Type B pancreatic cell (in vitro differentiated cells): Measurements from ENCODE around the gene HTR1D. TPM values are rescaled to one million over a fixed set of nuclear protein-coding genes. Genes with fewer than 3 reads are reported as not detected.
A peak's percentile ranks its signal among the peaks of the same experiment; 100 is the strongest.

ENCODE experiments used
- DNase-seq: peaks from one replicate; pipeline ENCODE4 v3.0.0; 2021; ENCODE audit warnings: mixed read lengths; ENCODE audit not compliant: unreplicated experiment; ENCODE audit errors: extremely low spot score
- H3K27ac Mint-ChIP-seq: 2 replicates; pipeline ENCODE4 v1.8.0; 2021; ENCODE audit warnings: mild to moderate bottlenecking, mixed read lengths
- H3K27me3 Mint-ChIP-seq: 2 replicates; pipeline ENCODE4 v1.8.0; 2021; ENCODE audit warnings: mixed read lengths
- H3K36me3 Mint-ChIP-seq: 2 replicates; pipeline ENCODE4 v1.8.0; 2021; ENCODE audit warnings: mixed read lengths
- H3K4me1 Mint-ChIP-seq: one replicate; pipeline ENCODE4 v1.8.0; 2021; ENCODE audit warnings: mixed read lengths; ENCODE audit not compliant: unreplicated experiment
- H3K4me3 Mint-ChIP-seq: 2 replicates; pipeline ENCODE4 v1.8.0; 2021; ENCODE audit warnings: mild to moderate bottlenecking, mixed read lengths
- H3K9me3 Mint-ChIP-seq: 2 replicates; pipeline ENCODE4 v1.8.0; 2021; ENCODE audit warnings: mixed read lengths
- CTCF ChIP-seq: fragments of 200-600 bp; sonication (generic); conservative IDR thresholded peaks from 2 replicates; pipeline ENCODE4 v1.5.0; 2021; ENCODE audit warnings: antibody characterized with exemption, mild to moderate bottlenecking
- total RNA-seq: library from RNA; stranded (reverse); gene quantifications from 2 replicates; pipeline ENCODE4 v1.2.1, GENCODE V29; 2021; ENCODE audit warnings: low replicate concordance

HTR1D gene
- total RNA-seq, 1 donor from 2014 or later = 0.92 TPM

- H3K4me3 Mint-ChIP-seq = no peak overlapping the region
- no peak for TF ChIP-seq CTCF
- DNase-seq = no peak
- peaks cover 10% of the 10 kb centered on the region for H3K4me1 Mint-ChIP-seq
- H3K27ac Mint-ChIP-seq = no peak overlapping the region
- peaks cover 3% of the 10 kb centered on the region for H3K36me3 Mint-ChIP-seq
- H3K27me3 Mint-ChIP-seq = peaks cover 79% of the 10 kb centered on the region
- no peaks in the 10 kb centered on the region for H3K9me3 Mint-ChIP-seq
Measured at GRCh38 chr1:23215291-23215690, 2.0 kb downstream of the HTR1D start.

GRCh38 chr1:23214640-23215039, 2.7 kb downstream of the HTR1D start:
- peaks cover 10% of the 10 kb centered on the region for H3K4me1 Mint-ChIP-seq
- H3K9me3 Mint-ChIP-seq = no peaks in the 10 kb centered on the region
- H3K27me3 Mint-ChIP-seq = peaks cover 75% of the 10 kb centered on the region
- H3K27ac Mint-ChIP-seq = peak overlapping the region; percentile 2
- no peak for TF ChIP-seq CTCF
- H3K36me3 Mint-ChIP-seq = peaks cover 3% of the 10 kb centered on the region
- DNase-seq = no peak
- H3K4me3 Mint-ChIP-seq = peak overlapping the region; percentile 67

GRCh38 chr1:23211955-23212354, 5.3 kb downstream of the HTR1D start:
- peaks cover 53% of the 10 kb centered on the region for H3K27me3 Mint-ChIP-seq
- H3K4me1 Mint-ChIP-seq = peaks cover 10% of the 10 kb centered on the region
- no peak for DNase-seq
- TF ChIP-seq CTCF = no peak
- no peak overlapping the region for H3K4me3 Mint-ChIP-seq
- H3K9me3 Mint-ChIP-seq = no peaks in the 10 kb centered on the region
- H3K36me3 Mint-ChIP-seq = no peaks in the 10 kb centered on the region
- no peak overlapping the region for H3K27ac Mint-ChIP-seq

- peak overlapping the region; percentile 11 for H3K27ac Mint-ChIP-seq
- TF ChIP-seq CTCF = no peak
- no peak for DNase-seq
- no peaks in the 10 kb centered on the region for H3K36me3 Mint-ChIP-seq
- peaks cover 46% of the 10 kb centered on the region for H3K27me3 Mint-ChIP-seq
- peaks cover 4% of the 10 kb centered on the region for H3K4me1 Mint-ChIP-seq
- no peak overlapping the region for H3K4me3 Mint-ChIP-seq
- H3K9me3 Mint-ChIP-seq = no peaks in the 10 kb centered on the region
Measured at GRCh38 chr1:23210963-23211362, 6.3 kb downstream of the HTR1D start.

DNA sequence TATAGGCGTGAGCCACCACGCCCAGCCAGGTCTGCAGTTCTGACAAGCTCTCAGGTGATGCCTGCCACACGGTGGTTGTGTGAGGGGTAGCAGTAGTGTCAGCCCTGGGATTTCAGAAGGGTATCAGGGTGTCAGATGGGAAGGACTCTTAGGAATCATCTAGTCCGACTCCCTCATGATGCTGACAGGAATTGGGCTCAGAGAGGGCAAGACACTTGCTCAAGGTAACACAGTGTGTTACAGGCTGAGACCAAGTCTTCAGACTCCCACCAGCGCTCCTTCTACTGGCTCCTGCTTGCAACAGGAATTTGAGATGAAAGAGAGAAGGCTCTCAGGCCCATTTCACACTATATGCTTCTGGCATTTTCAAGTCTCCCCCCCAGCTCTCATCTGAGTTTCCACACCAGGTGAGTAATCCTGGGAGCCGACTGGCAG, 6.9 kb downstream of the HTR1D start:
- no peak overlapping the region for H3K27ac Mint-ChIP-seq

More for the DNA sequence above, 6.9 kb downstream of the HTR1D start:
- peak; percentile 29 for TF ChIP-seq CTCF
- no peaks in the 10 kb centered on the region for H3K36me3 Mint-ChIP-seq
- peaks cover 40% of the 10 kb centered on the region for H3K27me3 Mint-ChIP-seq
- peaks cover 4% of the 10 kb centered on the region for H3K4me1 Mint-ChIP-seq
- H3K9me3 Mint-ChIP-seq = no peaks in the 10 kb centered on the region
- no peak overlapping the region for H3K4me3 Mint-ChIP-seq
- no peak for DNase-seq
